ENCODE data around the gene A1CF. TPM values are rescaled to one million over a fixed set of nuclear protein-coding genes. Genes with fewer than 3 reads are reported as not detected.
"Not testable (repeated sequence)": the region's sequence is repeated elsewhere in the genome, so short reads cannot be mapped to it uniquely, and the experiment has no call there.

Gene A1CF
- total and polyA plus RNA-seq, 8 donors, result 0.08 to 0.23 (median 0.13) TPM; not detected in 2

GRCh38 chr10:50919010-50919409 lies 33.6 kb upstream of the A1CF start:
- Histone ChIP-seq H3K4me3 (no peak overlapping the region), H3K4me1 (no peaks in the 10 kb centered on the region), H3K36me3 (no peaks in the 10 kb centered on the region), H3K27me3 (no peaks in the 10 kb centered on the region), H3K9me3 (peaks cover 0 to 12% of the 10 kb centered on the region in 2 donors), H3K27ac (no peak overlapping the region)
- ATAC-seq, result no peak
- intact Hi-C loops (cut with DNase I), result no loop called here
- DNase-seq, result no peak
- TF ChIP-seq CTCF (IDR thresholded peaks at IDR 0.05), result no peak

GRCh38 chr10:50918529-50918928 lies 33.1 kb upstream of the A1CF start:
- peaks cover 0 to 7% of the 10 kb centered on the region in 2 donors for H3K9me3 ChIP-seq
- H3K27me3 ChIP-seq, result no peaks in the 10 kb centered on the region
- DNase-seq (no peak), ATAC-seq (no peak)
- intact Hi-C loops (cut with DNase I), result no loop called here
- H3K4me1 ChIP-seq, result no peaks in the 10 kb centered on the region
- no peak overlapping the region for H3K4me3 ChIP-seq
- H3K36me3 ChIP-seq, result no peaks in the 10 kb centered on the region
- no peak for TF ChIP-seq CTCF (IDR thresholded peaks at IDR 0.05)
- H3K27ac ChIP-seq, result no peak overlapping the region

DNA sequence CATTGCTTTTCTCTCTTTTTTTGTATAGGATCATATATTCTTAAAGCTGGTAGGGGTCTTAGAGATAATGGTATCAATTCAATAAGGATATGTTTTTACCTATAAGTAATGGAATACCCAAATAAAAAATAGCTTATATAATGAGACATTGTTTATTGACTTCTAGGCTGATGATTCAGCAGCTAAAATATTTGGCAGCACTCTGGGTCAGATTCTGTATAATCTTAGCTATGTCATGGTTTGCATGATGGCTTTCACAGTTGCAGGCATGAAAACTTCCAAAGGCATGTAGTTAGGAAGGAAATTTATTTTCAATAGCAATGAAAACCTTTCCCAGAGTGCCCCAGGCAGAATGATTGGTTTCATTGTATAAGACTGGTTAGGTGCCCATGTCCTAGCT lies 32.1 kb upstream of the A1CF start:
- DNase-seq, result no peak
- TF ChIP-seq CTCF (IDR thresholded peaks at IDR 0.05), result no peak
- ATAC-seq, result peak; percentile 44
- Histone ChIP-seq H3K4me3 (no peak overlapping the region), H3K9me3 (no peaks in the 10 kb centered on the region), H3K27ac (no peak overlapping the region), H3K27me3 (no peaks in the 10 kb centered on the region), H3K36me3 (no peaks in the 10 kb centered on the region), H3K4me1 (no peaks in the 10 kb centered on the region)
- intact Hi-C loops (cut with DNase I), result no loop called here

DNA sequence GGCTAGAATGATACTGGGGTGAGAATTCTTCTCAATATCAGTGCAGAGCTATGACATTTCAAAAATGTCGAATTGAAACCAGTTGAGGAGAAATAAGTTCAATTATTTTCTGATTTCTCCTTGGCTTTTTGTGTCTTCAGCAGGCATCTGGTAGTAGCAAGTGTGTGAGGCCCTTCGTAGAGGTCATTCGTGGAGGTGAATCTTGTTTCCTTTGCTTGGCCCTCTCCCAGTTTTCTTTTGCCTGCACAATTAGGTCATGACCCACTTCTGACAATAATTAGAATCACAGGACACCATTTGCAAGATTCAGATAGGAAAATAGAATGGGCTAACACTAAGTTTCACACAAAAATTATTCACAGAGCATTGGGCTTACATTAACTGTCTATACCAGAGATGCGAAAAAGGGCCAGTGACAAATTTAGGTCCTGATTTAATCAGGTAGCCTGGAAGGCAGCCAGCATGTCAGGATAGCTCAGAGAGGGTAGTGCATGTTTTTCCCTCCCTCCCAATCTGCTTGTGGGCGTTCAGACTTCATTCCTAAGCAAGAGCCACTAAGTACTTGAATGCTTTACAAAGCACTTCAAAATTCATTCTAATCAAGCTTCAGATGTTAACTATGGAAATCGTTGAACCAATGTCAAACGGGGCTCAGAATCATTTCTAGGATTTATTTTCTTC lies 24.0 kb upstream of the A1CF start:
- ATAC-seq, result peak; percentile 84
- no peak for TF ChIP-seq CTCF (IDR thresholded peaks at IDR 0.05)
- Histone ChIP-seq H3K36me3 (no peaks in the 10 kb centered on the region), H3K4me3 (no peak overlapping the region), H3K27ac (no peak overlapping the region), H3K9me3 (no peaks in the 10 kb centered on the region), H3K27me3 (no peaks in the 10 kb centered on the region), H3K4me1 (no peaks in the 10 kb centered on the region)
- intact Hi-C loops (cut with DNase I), result no loop called here
- peak in 1 of 4 donors; percentile 36 for DNase-seq

DNA sequence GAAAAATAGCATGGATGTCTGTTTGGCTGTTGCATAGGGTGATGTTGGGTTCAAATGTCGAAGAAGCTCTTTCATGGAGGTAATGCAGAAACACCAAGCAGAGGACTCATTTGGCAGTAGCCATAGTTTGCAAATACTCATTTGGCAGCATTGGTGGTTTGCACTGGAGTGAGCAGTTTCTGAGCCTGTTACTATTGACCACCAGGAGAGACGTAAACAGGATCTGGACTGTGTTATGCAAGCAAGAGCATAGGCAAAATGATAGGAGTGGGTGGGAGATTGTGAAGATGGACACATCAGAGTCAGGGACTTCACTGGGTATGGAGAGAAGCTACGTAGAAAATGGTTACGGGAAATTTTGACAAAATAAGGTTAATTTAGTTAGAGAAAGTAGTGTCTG lies 22.9 kb upstream of the A1CF start:
- Histone ChIP-seq H3K27me3 (no peaks in the 10 kb centered on the region), H3K36me3 (no peaks in the 10 kb centered on the region), H3K9me3 (no peaks in the 10 kb centered on the region), H3K4me3 (no peak overlapping the region), H3K4me1 (no peaks in the 10 kb centered on the region), H3K27ac (no peak overlapping the region)
- DNase-seq (no peak), ATAC-seq (no peak)
- intact Hi-C loops (cut with DNase I), result no loop called here
- TF ChIP-seq CTCF (IDR thresholded peaks at IDR 0.05), result no peak

GRCh38 chr10:50905797-50906196 lies 20.4 kb upstream of the A1CF start:
- H3K9me3 ChIP-seq; H3K27ac ChIP-seq; H3K4me1 ChIP-seq; H3K36me3 ChIP-seq; H3K4me3 ChIP-seq; H3K27me3 ChIP-seq; intact Hi-C loops (cut with DNase I); ATAC-seq: not testable (repeated sequence)
- DNase-seq, result peak in 1 of 4 donors; percentile 51
